GM12878 (cell line): Measurements from ENCODE around the gene CHMP4B.

Experiments used
- ATF7 ChIP-seq: fragments of 450-650 bp; IDR thresholded peaks from 2 replicates; pipeline ENCODE4 v1.6.1; 2016; ENCODE audit warnings: low read depth, mild to moderate bottlenecking
- EP300 ChIP-seq, 2 experiments: fragments of 150-350 bp in 1 of 2; IDR thresholded peaks; 2 replicates each; pipeline ENCODE4 v1.6.1; 2011 to 2012; ENCODE audit warnings: low read depth in 2 of 2, low read length in 2 of 2, borderline replicate concordance in 1 of 2, improper control_type of control experiment in 1 of 2, inconsistent platforms in 1 of 2; ENCODE audit not compliant: control insufficient read depth in 1 of 2
- KDM1A ChIP-seq: fragments of 200-600 bp; sonication (generic); IDR thresholded peaks from 2 replicates; pipeline ENCODE4 v1.6.1; 2016; ENCODE audit warnings: borderline replicate concordance
- TBL1XR1 ChIP-seq: IDR thresholded peaks from 2 replicates; pipeline ENCODE4 v1.6.1; 2012; ENCODE audit warnings: low read depth, low read length, improper control_type of control experiment

DNA sequence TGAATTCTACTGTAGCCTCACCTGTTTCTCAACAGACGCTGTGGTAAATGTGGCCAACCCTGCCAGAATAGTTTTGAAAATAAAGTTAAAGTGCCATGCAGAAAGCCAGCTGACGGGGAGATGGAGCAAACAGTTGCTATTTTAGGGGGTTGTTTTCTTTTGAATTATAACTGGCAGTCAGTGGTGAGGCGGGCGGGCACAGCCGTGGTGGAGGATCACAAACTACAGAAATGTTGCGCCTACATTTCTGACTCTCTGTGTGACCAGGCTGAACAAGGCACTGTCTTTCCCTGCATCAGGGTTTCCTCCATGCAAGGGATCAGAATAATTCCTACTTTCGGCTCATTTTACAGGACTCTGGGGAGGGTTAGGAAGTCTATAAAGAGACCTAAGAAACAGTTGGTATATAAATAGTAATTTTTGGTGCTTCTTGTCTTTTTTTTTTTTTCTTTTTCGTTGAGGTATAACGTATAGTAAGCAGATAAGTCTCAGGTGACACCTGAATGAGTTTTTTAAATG lies 17.2 kb downstream of the CHMP4B start:
- no peak for TF ChIP-seq KDM1A
- no peak for TF ChIP-seq TBL1XR1
- TF ChIP-seq ATF7 = no peak
- no peak for TF ChIP-seq EP300 (IDR thresholded peaks at IDR 0.05; ENCODE audit: borderline replicate concordance in 1 of 2, control insufficient read depth in 1 of 2, low read depth in 2 of 2, low read length in 2 of 2)
